ENCODE measurements around the gene UBE2G2.

The UBE2G2 gene

GRCh38 chr21:44828362-44829056, 26.9 kb upstream of the UBE2G2 start:
- ATAC-seq, result no peak
- TF ChIP-seq, protein P1, sequence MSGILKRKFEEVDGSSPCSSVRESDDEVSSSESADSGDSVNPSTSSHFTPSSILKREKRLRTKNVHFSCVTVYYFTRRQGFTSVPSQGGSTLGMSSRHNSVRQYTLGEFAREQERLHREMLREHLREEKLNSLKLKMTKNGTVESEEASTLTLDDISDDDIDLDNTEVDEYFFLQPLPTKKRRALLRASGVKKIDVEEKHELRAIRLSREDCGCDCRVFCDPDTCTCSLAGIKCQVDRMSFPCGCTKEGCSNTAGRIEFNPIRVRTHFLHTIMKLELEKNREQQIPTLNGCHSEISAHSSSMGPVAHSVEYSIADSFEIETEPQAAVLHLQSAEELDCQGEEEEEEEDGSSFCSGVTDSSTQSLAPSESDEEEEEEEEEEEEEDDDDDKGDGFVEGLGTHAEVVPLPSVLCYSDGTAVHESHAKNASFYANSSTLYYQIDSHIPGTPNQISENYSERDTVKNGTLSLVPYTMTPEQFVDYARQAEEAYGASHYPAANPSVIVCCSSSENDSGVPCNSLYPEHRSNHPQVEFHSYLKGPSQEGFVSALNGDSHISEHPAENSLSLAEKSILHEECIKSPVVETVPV (CRISPR knock-in tag; IDR thresholded peaks at IDR 0.05), result no peak
- TF ChIP-seq PPARA (CRISPR knock-in tag; IDR thresholded peaks at IDR 0.05; ENCODE audit: borderline replicate concordance) (no peak), TCF4 (CRISPR knock-in tag; IDR thresholded peaks at IDR 0.05; ENCODE audit: borderline replicate concordance) (no peak), ARNTL (CRISPR knock-in tag; IDR thresholded peaks at IDR 0.05; ENCODE audit: borderline replicate concordance, low read depth) (no peak), POU6F1 (CRISPR knock-in tag; IDR thresholded peaks at IDR 0.05; ENCODE audit: borderline replicate concordance, low read depth) (no peak), ZNF8 (CRISPR knock-in tag; IDR thresholded peaks at IDR 0.05) (no peak), ZNF565 (CRISPR knock-in tag; conservative IDR thresholded peaks at IDR 0.05; ENCODE audit: low read depth) (no peak), ZNF70 (CRISPR knock-in tag; IDR thresholded peaks at IDR 0.05) (no peak), BACH2 (CRISPR knock-in tag; IDR thresholded peaks at IDR 0.05; ENCODE audit: borderline replicate concordance) (no peak), RARB (CRISPR knock-in tag; IDR thresholded peaks at IDR 0.05) (no peak)
- TF ChIP-seq, protein P2, sequence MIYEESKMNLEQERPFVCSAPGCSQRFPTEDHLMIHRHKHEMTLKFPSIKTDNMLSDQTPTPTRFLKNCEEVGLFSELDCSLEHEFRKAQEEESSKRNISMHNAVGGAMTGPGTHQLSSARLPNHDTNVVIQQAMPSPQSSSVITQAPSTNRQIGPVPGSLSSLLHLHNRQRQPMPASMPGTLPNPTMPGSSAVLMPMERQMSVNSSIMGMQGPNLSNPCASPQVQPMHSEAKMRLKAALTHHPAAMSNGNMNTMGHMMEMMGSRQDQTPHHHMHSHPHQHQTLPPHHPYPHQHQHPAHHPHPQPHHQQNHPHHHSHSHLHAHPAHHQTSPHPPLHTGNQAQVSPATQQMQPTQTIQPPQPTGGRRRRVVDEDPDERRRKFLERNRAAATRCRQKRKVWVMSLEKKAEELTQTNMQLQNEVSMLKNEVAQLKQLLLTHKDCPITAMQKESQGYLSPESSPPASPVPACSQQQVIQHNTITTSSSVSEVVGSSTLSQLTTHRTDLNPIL (CRISPR knock-in tag; IDR thresholded peaks at IDR 0.05; ENCODE audit: low read depth), result no peak

GRCh38 chr21:44823179-44823660, 21.6 kb upstream of the UBE2G2 start:
- no peak for ATAC-seq

GRCh38 chr21:44822484-44823178, 21.0 kb upstream of the UBE2G2 start:
- ATAC-seq, result no peak
- TF ChIP-seq PATZ1 (CRISPR knock-in tag; IDR thresholded peaks at IDR 0.05; ENCODE audit: borderline replicate concordance) (no peak), ZFP30 (CRISPR knock-in tag; IDR thresholded peaks at IDR 0.05) (peak; percentile 86), PPARA (CRISPR knock-in tag; IDR thresholded peaks at IDR 0.05; ENCODE audit: borderline replicate concordance) (no peak)

More at GRCh38 chr21:44823179-44823660, 21.6 kb upstream of the UBE2G2 start:
- TF ChIP-seq PPARA (CRISPR knock-in tag; IDR thresholded peaks at IDR 0.05; ENCODE audit: borderline replicate concordance) (no peak), TOX (CRISPR knock-in tag; IDR thresholded peaks at IDR 0.05; ENCODE audit: borderline replicate concordance) (no peak), ISL1 (CRISPR knock-in tag; IDR thresholded peaks at IDR 0.05) (no peak), PATZ1 (CRISPR knock-in tag; IDR thresholded peaks at IDR 0.05; ENCODE audit: borderline replicate concordance) (no peak), OSR1 (CRISPR knock-in tag; IDR thresholded peaks at IDR 0.05) (no peak)
- TF ChIP-seq, protein P3, sequence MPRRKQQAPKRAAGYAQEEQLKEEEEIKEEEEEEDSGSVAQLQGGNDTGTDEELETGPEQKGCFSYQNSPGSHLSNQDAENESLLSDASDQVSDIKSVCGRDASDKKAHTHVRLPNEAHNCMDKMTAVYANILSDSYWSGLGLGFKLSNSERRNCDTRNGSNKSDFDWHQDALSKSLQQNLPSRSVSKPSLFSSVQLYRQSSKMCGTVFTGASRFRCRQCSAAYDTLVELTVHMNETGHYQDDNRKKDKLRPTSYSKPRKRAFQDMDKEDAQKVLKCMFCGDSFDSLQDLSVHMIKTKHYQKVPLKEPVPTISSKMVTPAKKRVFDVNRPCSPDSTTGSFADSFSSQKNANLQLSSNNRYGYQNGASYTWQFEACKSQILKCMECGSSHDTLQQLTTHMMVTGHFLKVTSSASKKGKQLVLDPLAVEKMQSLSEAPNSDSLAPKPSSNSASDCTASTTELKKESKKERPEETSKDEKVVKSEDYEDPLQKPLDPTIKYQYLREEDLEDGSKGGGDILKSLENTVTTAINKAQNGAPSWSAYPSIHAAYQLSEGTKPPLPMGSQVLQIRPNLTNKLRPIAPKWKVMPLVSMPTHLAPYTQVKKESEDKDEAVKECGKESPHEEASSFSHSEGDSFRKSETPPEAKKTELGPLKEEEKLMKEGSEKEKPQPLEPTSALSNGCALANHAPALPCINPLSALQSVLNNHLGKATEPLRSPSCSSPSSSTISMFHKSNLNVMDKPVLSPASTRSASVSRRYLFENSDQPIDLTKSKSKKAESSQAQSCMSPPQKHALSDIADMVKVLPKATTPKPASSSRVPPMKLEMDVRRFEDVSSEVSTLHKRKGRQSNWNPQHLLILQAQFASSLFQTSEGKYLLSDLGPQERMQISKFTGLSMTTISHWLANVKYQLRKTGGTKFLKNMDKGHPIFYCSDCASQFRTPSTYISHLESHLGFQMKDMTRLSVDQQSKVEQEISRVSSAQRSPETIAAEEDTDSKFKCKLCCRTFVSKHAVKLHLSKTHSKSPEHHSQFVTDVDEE (CRISPR knock-in tag; IDR thresholded peaks at IDR 0.05), result no peak

Data from SK-N-SH treated with all-trans-retinoic acid at 6 μM for 48 hours (cell line).